ENCODE data around the gene ATP9B.
"Not testable (repeated sequence)": the region's sequence is repeated elsewhere in the genome, so short reads cannot be mapped to it uniquely, and the experiment has no call there.

ATP9B gene

DNA sequence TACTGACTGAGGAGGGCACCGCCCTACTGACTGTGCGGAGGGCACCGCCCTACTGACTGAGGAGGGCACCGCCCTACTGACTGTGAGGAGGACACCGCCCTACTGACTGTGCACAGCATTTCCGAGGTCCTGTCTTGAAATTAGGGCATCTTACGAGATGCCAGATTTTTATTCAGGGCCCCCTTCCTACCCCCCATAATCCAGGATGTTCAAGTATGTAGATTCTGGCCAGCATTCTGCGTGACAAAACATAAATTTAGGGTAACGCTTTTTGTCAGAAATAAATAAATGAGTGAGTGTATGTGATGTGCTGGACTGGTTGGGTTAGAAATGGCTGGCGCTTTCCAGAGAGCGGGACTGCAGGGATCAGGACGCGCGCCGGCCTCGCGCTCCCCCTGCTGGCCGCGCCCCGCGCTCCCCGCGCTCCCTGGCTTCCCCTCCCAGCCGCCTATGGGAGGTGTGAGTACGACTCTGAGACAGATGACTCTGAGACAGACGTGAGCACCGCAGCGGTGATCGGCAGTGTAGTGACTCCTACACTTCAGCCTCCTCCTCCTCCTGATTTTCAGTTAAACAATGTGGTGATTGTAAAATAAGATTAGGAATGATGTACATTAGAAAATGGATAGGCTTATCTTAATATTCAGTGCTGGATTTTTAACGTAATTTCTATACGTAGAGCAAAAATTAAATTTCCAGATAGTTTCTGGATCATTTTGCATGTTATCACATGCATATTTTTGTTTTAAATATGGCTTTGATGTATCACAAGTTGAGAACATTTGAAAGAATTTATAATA, 177.3 kb downstream of the ATP9B start:
- DNase-seq = peak; percentile 14

DNA sequence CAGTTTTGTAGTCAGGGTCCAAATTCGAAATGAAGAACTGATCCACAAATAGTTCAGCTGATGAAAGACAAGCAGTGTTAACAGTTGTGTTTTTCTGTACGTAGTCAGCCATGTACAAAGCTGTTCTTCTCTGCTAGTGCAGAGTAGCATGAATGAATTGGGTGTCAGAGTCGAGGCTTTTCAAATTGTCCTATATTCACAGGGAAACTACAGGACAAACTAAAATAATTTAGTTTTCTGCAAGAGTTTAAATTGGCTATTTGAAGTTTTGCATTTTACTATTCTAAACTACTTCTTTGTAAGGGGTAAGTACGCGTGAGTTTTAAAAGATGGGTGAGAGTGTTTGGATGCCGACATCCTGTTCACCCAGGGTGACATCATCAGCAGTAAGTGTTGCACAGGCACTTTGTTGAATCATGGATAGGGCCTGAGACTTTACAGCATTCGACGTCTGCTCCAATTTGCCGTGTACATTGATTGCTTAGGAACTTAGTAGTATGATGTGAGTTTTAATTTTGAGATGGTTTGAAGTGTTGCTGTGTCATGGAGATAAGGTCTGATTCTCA, 179.4 kb downstream of the ATP9B start:
- DNase-seq = no peak

DNA sequence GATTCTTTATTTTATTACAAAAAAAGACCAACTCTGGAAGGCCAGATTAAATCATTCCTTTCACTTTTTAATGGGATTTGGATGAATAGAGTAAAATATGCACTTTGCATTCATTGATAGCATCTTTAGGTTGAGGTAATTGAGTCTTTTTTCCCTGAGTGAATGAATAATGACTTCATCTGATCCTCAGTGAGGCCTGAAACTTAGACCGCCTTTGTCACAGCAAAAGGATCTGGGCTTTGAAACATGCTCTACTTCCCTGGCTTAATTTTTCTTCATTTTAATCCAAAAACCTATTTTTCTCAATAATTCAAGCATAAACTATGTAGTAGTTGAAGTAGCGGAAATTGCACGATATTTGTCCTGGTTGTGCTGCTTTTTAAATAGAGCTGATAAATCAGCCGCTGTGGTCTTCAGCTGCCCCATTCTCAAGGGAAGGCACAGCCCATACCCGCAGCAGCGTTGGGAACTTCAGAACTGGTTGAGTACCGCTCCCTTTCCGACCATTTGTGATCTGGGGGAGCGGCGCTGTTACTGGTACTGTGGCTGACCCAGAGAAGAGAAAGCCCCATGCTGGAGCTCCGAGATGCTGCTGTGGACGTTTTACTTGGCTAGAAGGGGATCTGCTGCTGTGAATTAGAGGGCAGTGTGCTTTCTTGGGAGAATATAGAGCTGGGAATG, 181.2 kb downstream of the ATP9B start:
- no peak for DNase-seq

DNA sequence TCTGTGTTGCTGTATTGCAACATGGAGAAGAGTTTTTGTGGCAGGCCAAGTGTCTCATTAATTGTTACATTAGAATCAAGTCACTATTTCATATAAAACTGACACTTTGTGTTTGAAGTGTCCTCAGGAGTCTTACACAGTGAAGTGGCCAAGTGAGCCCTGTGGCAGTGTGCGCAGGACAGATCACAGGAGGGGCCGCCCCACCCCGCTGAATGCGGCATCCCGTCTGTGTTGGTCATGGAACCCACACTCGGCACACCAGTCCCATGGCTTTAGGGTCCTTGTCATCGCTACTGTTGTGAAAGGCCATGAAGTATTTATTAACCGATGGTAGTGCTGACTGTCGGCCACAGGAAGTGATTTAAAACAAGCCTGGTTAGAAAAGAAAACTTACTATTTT, 181.8 kb downstream of the ATP9B start:
- DNase-seq = no peak

DNA sequence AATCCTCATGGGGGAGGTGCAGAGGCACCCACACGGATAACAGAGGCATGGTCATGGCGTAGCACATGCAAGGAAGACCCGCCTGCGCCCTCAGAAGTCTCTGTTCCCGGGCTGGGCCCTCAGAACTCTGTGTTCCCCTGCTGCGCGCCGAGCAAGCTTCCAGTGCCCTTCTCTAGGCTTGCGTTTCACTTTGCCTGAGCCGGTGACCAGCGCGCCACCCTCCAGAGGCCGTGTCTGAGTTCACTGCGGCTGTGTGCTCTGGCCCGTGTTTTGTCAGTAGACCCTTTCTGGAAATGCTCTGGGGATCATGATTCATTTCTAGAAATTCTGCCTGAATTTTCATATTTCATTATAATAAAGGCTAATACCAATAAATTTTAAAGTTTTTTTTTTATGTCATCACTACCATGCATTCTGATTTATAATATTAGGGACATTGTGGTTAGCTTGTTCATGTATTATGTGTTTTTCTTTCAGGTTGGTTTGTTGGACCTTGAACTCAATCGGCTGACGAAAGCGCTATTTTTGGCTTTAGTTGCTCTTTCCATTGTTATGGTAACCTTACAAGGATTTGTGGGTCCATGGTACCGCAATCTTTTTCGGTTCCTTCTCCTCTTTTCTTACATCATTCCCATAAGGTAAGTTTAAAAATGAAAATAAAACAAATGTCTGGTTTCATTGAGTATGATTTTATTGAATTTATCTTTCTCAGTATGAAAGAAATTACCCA, 183.9 kb downstream of the ATP9B start:
- no peak for DNase-seq

DNA sequence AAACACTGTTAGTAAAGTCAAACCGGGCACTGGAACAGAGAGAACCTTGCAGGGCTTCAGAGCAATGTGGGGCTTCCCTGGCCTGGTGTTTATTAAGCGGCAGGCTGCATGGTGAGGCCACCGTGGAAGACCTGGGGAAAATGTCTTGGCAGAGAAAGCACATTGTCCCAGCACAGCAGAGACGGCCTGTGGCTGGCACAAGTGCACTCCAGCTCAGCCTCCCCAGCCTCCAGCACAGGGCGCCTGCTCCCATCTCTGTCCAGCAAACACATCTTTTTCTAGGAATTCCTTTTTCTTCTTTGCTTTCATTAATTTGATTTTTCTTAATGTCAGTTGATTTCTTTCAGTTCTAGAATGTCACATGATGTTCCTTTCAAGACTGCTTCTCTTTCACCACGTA, 188.3 kb downstream of the ATP9B start:
- no peak for DNase-seq

DNA sequence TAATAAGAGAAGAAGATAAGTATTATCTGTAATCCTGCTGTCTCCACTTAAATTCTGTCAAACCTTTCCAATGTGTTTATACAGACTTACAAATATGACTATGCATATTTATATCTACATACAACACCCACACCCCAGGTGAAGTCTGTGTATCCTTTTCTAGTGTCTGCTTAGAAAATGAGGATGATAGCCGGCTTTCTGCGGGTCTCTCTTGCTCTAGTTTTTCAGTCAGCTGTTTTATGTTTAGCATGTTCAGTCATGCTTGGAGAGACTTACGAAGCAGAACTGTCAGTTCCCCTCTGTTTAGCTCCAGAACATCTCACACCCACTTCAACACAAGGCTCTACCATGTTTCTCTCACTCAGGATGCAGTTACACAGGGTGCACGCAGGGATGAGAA, 189.3 kb downstream of the ATP9B start:
- DNase-seq = no peak

DNA sequence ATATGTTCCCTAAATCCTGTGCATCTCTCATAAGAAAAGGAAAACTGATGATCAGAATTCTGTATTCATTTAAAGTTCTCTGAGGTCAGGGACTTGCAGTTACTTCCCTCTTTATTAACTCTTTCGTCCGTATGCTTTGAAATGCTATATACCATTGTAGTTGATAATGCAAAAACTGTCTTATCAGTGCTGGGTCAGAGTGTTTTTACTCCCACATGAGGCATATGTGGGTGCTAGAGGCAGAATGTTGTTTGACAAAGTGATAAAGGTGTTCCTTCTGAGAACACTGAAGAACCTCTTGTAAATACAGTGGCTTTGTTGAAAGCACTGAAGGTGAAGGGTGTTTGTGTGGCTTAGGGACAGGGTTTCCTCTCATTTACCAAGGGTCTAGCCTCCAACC, 190.0 kb downstream of the ATP9B start:
- no peak for DNase-seq

DNA sequence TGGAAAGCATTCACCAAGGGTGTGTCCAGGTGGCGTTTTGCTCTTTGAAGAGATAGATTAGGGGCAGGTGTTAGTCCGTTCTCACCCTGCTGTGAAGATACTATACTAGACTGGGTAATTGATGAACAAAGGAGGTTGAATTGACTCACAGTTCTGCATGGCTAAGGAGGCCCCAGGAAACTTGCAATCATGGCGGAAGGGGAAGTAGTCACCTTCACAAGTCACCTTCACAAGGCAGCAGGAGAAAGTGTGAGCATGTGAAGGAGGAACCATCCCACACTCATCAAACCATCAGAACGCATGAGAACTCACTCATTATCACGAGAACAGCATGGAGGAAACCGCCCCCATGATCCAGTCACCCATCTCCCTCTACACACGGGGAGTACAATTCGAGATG, 190.8 kb downstream of the ATP9B start:
- no peak for DNase-seq

DNA sequence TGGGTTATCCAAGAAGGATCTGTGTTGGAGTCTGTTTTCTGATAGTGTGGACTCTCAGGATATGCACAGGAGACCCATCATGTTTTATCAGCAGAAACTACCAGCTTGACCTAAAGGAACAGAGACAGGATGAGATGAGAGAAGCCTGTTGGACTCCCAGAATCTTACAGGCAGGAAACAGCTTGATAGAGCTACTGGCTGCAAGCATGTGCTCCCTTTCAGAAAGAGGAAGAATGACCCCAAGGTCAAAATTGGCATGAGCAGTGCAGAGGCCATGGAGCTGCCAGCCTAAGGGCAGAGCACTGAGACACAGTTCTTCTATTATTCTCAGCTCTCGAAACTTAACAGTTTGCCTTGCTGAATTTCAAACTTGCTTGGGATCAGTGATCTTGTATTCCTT, 191.3 kb downstream of the ATP9B start:
- DNase-seq = no peak

DNA sequence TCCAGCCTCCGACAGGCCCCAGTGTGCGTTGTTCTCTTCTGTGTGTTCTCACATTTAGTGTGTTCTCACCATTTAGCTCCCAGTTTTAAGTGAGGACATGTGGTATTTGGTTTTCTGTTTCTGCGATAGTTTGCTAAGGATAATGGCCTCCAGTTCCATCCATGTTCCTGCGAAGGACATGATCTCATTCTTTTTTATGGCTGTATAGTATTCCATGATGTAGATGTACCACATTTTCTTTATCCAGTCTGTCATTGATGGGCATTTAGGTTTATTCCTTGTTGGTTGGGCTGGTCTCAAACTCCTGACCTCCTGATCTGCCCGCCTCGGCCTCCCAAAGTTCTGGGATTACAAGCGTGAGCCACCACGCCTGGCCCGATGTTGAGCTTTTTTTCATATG, 195.9 kb downstream of the ATP9B start:
- DNase-seq = not testable (repeated sequence)

DNA sequence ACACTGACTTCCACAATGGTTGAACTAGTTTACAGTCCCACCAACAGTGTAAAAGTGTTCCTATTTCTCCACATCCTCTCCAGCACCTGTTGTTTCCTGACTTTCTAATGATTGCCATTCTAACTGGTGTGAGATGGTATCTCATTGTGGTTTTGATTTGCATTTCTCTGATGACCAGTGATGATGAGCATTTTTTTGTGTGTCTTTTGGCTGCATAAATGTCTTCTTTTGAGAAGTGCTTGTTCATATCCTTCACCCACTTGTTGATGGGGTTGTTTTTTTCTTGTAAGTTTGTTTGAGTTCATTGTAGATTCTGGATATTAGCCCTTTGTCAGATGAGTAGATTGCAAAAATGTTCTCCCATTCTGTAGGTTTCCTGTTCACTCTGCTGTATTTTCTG, 202.6 kb downstream of the ATP9B start:
- DNase-seq = not testable (repeated sequence)

DNA sequence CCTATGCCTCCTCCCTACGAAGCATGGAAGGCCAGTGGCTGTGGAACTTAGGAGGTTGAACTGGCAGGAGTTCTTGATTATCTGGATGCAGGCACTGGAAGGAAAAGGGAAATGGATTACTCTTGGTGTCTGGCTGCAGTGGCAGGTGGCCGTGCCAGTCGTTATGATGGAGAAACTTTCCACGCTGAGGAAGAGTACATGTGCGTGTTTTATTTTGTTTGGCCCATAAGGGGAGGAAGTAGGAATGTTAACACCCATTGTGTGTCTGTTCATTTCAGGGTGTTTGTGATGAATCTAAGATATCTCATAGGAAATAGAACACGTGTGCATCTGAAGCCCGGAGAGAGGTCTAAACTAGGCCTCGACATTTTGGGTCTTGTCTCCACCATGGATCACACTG, 203.7 kb downstream of the ATP9B start:
- no peak for DNase-seq

DNA sequence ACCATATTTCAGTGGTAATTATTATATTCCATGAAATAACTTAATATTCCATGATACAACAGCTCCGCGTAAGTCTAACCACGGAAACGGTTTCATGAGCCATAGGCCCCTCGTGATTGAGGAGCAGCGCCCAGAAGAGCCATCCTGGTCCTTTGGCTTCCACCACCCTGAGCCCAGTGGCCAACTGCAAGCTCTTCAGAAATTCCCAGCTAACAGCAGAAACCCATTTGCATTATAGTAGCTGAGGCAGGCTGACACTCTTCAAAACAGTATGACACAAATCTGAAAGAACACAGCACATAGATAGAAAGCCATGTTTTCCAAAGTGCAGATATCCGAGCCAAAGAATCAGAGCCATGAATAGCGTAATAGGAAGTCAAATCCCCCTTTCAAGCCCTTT, 205.6 kb downstream of the ATP9B start:
- DNase-seq = no peak

DNA sequence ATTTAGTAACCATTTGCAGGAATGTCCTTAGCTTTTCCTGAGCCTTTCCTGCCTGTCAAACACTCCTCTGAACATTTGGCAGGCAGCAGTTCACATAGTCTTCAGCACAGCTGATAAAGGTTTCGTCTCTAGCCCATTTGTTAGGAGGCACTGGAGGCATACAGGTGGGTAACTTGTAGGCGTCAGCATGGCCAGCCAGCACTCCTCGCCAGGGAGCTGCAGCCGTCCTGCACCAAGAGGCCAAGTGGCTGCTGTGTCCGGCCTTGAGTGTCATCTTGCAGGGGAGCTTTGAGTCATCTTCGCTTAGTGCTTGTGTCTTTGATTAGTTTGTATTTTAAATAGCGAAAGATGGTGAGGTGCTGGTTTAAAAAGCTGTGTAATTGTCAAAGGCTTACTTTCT, 206.3 kb downstream of the ATP9B start:
- DNase-seq = no peak

DNA sequence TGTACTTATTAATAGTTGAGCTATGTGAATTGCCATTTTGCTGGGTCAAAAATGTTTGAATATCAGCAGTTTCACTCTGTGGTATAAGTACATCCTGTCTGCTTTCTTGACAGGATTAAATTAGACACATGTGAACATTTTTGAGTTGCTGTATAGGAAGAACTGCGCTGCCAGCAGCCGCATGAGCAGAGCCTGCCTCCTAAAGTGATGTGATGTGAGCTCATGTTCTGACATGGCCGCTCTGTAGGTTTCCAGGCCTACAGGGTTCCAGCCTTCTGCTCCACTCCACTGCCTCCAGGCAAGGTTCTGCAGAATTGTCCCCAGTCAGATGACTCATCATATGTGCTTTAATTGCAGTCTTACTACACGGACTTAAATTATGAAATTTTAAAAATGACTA, 206.8 kb downstream of the ATP9B start:
- no peak for DNase-seq

DNA sequence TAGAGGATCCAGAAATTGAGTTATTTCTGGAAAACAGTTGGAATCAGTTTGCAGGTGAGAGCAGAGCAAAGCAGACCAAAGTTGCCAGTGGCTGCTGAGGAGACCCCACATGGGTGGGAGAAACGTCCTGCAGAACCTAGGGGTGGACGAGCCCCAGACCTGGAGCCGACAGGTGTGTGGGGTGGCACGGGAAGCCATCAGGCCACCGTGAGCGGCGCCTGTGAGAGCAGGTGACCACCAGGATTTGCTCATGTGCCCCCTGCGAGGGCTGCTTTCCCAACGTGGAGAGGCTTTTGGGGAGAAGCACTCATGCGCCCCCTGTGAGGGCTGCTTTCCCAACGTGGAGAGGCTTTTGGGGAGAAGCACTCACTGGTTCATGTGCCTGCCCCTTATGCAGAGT, 209.7 kb downstream of the ATP9B start:
- DNase-seq = no peak

DNA sequence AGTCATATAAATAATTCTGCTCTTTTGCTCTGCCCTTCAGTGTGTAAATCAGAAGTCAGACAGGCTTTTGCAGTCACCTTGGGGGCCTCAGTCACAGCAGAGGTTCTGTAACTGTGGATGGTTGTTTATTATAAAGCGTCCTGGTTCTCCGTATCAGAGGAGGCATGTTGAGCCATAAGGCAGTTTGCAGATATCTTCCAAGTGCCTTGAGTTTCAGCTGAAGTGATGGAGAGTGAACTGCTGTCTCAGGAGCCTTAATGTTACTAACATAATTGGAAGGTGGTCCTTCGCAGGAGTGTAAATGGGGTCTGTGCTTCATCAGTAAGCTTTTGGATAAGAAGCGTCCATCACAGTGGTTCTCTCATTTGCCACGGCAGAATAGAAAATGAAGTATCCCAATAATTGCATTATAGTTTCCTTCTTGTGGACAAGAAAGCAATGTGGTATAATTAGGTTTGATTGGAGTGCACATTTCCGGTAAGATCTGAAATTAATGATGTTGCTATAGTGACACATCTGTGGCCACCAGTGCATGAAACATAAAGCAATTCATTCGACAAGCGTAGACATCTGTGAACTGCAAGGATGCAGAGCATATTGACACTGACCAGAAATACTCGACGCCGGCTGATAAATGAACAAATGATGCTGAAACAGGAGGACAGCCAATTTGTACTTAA, 214.1 kb downstream of the ATP9B start:
- DNase-seq = no peak

DNA sequence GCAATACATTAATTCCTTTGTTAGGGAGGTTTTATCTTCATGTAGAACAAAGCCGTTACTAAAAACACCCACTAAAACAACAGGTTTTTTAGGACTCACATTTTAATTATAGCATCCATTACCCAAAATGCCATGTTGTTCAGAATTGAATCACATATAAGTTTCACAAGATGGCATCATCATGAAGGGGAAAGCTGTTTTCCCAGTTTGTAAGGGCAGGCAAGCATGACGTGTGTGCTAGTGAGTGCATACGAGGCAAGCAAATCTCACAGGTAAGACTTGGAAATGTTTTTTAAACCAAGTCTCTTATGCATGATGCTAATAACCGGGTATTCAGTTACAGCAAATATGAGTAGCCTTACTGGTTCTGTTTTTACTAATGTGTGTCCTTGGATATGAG, 214.7 kb downstream of the ATP9B start:
- no peak for DNase-seq

DNA sequence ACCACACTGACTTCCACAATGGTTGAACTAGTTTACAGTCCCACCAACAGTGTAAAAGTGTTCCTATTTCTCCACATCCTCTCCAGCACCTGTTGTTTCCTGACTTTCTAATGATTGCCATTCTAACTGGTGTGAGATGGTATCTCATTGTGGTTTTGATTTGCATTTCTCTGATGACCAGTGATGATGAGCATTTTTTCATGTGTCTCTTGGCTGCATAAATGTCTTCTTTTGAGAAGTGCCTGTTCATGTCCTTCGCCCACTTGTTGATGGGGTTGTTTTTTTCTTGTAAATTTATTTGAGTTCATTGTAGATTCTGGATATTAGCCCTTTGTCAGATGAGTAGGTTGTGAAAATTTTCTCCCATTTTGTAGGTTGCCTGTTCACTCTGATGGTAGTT, 216.0 kb downstream of the ATP9B start:
- DNase-seq = not testable (repeated sequence)

DNA sequence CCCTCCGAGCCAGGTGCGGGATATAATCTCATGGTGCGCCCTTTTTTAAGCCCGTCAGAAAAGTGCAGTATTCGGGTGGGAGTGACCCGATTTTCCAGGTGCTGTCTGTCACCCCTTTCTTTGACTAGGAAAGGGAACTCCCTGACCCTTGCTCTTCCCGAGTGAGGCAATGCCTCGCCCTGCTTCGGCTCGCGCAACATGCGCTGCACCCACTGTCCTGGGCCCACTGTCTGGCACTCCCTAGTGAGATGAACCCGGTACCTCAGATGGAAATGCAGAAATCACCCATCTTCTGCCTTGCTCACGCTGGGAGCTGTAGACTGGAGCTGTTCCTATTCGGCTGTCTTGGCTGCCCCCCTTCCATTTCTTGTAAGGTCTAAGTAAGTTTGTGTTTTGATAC, 221.2 kb downstream of the ATP9B start:
- DNase-seq = not testable (repeated sequence)

DNA sequence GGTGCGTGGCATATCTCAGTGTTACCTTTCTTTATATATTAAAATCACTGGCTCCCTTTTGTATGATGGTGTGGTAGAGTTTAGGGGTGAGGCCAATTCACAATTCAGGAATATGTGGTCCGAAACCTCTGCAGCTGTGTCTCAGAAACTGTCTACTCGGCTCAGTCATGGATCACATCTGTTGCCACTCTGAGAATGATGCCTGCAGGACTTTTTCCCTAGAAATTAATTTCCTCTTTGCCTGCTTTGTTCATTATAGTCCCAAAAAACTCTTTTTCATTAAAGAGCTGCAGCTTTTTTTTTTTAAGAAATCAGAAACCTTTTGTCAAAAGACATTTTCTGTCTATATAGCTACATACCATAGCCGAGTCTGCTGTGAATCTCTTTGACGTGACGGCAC, 221.7 kb downstream of the ATP9B start:
- no peak for DNase-seq

DNA sequence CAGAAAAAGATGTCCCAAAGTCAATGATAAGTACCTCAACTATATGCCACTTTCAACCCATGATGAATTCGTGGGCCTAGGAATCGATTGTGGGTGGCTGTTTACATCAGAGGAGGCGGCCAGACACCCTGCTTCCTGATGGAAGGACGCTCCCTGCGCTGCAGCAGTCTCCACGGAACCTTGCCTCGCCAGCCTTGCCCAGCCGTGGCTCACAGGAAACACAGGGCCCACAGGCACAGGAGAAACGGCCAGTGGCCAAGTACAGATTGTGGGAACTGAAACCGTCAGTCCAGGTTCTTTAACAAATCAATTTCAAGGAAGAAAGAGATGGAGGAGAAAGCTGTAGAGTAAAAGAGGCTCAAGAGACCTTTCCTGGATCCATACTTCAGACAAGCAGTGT, 225.0 kb downstream of the ATP9B start:
- no peak for DNase-seq
